ENCODE measurements around the gene TIAM2.

DNA sequence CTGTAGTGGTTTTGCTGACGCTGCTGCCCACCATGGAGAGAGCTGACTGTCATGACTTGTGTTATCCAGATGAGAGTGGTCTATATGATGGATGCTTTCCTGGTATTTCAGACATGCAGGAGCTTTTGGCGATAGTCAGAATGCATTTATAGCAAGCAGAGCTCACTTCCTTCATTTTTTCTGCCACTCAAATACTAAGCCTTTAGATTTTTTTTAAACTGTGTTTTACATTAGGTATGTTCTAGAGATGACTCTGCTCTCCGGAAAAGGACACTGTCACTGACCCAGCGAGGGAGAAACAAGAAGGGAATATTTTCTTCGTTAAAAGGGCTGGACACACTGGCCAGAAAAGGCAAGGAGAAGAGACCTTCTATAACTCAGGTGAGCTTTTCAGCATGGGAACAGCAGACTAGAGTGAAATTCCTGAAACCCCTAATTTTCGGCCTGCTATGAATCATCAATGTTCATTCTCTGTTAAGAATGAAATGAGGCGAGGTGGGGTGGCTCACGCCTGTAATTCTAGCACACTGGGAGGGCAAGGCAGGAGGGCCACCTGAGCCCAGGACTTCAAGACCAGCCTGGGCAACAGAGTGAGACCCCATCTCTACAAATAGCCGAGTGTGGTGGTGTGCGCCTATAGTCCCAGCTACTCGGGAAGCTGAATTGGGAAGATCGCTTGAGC is 170.1 kb downstream of the TIAM2 start:
- no peak for TF ChIP-seq EZH2 (optimal IDR thresholded peaks at IDR 0.05; ENCODE audit: low read depth, low read length)
- TF ChIP-seq, protein P1, sequence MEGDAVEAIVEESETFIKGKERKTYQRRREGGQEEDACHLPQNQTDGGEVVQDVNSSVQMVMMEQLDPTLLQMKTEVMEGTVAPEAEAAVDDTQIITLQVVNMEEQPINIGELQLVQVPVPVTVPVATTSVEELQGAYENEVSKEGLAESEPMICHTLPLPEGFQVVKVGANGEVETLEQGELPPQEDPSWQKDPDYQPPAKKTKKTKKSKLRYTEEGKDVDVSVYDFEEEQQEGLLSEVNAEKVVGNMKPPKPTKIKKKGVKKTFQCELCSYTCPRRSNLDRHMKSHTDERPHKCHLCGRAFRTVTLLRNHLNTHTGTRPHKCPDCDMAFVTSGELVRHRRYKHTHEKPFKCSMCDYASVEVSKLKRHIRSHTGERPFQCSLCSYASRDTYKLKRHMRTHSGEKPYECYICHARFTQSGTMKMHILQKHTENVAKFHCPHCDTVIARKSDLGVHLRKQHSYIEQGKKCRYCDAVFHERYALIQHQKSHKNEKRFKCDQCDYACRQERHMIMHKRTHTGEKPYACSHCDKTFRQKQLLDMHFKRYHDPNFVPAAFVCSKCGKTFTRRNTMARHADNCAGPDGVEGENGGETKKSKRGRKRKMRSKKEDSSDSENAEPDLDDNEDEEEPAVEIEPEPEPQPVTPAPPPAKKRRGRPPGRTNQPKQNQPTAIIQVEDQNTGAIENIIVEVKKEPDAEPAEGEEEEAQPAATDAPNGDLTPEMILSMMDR (IDR thresholded peaks at IDR 0.05; ENCODE audit: low read length), result no peak

All from MM.1S (cell line).